HCEC 1CT (cell line): ENCODE measurements around the gene STX11.

ENCODE experiments used
- DNase-seq: peaks from one replicate; pipeline ENCODE4 v3.0.0-alpha.2; 2017

STX11 gene

DNA sequence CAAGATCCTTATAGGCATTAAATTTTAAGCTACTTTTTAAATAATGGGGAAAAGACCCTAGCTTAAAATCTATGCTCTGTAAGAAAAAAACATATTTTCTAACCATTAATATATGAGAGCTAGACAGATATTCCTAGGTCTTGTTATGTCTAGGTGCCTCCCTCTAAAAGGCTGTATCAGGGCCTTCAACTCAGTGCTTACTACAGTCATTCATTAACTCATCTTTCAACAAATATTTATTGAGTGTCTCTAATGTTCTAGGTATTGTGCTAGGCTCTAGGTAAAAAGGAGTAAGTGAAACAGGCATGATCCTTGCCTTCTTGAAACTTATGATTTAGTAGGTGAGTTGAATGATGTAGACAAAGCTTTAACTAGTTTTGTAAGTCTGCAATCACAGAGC lies 6.4 kb upstream of the STX11 start:
- DNase-seq: no peak

GRCh38 chr6:144144996-144145395 lies 5.3 kb upstream of the STX11 start:
- DNase-seq: no peak

- DNase-seq: peak; percentile 21
Measured at GRCh38 chr6:144145541-144145940, 4.8 kb upstream of the STX11 start.

- DNase-seq: peak; percentile 39
Measured at GRCh38 chr6:144148886-144149285, 1.4 kb upstream of the STX11 start.

DNA sequence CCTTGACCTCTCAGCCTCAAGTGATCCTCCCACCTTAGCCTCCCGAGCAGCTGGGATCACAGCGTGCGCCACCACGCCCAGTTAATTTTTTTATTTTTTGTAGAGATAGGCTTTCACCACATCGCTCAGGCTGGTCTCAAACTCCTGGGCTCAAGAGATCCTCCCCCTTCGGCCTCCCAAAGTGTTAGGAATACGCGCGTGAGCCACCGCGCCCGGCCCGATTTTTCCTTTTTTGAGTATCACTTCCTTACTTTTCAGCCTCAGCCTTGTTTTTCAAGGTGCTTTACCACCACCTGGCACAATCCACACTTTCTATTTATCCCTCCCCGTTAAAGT lies 791 bp upstream of the STX11 start:
- no peak for DNase-seq

DNA sequence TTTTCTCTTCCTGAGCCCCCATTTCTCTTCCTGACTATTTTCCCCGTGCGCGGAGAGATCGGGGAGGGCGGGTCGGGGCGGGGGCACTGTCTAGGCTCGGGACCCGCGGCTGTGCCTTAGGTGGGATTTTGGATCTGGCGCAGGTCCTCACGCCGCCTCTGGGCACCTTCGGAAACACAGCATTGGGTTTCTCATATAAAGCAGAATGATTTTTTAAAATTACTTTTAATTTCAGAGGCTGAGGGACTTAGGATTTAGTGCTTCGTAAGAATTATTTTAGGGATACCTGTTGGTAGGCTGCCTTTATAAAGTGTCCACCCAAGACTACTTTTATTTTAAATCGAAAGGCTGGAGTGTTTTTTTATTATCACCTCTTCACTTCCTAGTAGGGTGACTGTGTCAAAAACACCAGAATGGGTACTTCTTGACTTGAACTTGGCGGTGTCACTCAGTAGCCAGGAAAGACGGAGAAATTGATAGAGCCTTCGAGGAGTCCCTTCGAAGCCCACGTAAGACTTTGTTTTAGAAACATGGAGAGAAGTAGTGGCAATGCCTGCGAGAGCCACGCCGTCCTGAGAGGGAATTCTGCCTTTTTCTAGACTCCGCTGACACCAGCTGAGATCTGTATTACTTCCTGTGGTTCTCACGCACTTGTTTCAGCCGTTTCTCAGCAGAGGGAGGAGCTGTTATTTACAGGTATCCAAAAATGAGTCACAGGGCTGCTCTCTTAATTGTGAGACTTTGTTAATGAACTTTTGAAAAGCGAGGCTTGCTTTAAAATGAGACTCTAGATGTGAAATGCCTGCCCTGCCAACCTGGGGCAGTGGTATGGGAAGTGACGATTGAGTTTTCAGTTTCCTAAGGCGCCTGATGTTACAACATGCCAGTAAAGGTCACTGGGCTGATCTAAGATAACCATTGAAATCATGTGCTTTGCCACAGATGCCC lies 667 bp downstream of the STX11 start:
- no peak for DNase-seq

- no peak for DNase-seq
Measured at GRCh38 chr6:144152334-144152900, 2.1 kb downstream of the STX11 start.

- no peak for DNase-seq
Measured at GRCh38 chr6:144153260-144153659, 2.9 kb downstream of the STX11 start.

- no peak for DNase-seq
Measured at GRCh38 chr6:144153971-144154370, 3.7 kb downstream of the STX11 start.

DNA sequence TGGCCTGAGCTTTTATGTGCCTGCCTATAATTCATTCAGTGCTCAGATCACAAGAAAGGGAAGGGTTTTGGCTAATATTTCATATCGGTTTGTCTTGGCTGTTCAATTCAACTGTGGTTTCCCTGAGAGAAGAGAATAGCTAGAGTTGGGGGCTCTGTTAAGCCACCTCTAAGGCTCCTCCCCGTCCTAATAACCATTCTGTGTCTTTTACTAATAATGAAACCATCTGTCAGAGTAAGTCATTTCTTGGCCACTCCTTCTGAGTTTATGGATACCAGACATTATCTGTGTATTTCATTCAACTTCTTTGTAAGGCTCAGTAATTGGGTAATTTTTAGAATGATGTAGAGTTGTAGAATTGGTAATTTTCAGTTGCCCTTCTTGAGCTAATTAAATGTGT lies 5.2 kb downstream of the STX11 start:
- DNase-seq: no peak

DNA sequence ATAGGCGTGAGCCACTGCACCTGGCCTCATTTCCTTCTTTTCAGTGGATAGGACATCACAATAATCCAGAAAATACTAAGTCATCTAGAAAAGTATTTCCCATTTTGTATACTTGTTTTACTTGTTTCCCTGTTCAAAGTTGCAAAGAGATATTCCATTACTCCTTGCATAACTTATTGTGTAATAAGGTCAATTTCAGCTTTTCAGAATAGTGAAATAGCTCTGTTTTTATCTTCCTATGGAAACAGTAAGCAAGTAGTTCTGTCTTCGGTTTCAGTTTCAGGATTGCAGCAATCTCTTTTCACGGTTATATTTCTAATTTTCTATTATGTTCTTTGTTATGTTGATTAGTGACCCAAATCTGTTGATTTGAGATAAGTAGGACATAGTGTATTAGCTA lies 6.0 kb downstream of the STX11 start:
- DNase-seq: no peak

- no peak for DNase-seq
Measured at GRCh38 chr6:144156991-144157390, 6.7 kb downstream of the STX11 start.

DNA sequence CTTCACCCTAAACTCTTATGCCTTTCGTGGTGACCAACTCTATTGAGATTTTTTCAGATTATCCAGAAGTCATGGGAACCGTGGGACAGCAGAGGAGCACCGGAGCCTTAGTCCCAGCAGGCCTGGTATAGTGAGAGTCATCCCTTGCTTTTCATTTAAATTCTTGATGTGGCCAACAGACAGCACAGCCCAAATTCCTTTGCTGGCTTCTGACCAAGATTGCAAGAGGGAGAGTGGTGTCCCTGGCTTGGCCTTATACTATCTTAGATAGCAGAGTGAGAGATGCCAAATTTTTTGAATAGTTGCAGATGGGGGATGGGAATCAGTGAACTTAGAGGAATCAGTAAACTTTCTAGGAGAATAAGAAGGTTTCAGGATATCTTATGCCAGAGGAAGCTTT lies 7.8 kb downstream of the STX11 start:
- peak; percentile 71 for DNase-seq

GRCh38 chr6:144159223-144159622 lies 8.9 kb downstream of the STX11 start:
- DNase-seq: no peak

- DNase-seq: no peak
Measured at GRCh38 chr6:144159742-144160141, 9.4 kb downstream of the STX11 start.

DNA sequence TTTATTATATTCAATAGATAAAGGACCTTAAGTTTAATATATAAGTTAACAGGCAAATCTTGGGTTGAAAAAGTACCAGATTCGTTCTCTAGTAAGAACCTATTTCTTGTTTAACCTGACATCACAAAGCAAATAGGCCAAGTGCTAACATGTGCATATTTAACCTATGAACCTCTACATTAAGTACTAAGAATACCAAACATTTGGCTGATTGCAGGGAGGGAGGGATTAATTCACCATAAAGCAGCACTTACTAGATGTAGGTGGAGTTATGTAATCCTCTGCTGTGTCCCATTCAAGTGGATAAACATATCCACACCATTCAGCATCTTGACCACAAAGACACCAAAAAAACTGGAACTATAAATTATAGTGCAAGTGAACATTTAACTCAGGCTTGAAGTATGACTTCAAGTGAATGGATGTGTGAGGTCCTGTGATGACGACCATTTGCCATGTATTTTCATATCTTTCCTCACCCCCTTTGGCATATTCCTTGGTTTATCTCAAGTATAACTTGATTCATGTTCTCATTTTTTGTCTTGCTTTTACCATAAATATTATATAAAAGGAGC lies 10.2 kb downstream of the STX11 start:
- DNase-seq: no peak

DNA sequence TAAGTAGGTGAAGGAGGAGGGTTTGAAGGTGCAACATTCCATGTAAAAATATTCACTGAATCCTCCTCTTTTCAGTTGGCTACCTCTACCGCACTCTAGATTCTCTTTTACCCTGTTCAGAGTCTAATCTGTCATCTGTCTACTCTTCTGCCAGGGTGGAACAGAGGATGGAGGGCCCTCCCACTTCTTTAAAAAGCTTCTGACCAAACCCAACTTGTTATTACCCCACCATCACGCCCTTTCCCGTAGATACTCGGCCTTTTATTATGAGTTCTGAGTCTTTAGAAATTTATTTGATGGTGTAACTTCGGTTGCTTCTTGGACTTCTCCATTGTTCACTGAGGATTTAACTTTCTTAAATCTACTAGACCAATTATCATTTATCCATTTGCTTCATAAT lies 11.7 kb downstream of the STX11 start:
- DNase-seq: no peak

- DNase-seq: no peak
Measured at GRCh38 chr6:144162977-144163376, 12.7 kb downstream of the STX11 start.

GRCh38 chr6:144165784-144166183 lies 15.5 kb downstream of the STX11 start:
- DNase-seq: no peak

DNA sequence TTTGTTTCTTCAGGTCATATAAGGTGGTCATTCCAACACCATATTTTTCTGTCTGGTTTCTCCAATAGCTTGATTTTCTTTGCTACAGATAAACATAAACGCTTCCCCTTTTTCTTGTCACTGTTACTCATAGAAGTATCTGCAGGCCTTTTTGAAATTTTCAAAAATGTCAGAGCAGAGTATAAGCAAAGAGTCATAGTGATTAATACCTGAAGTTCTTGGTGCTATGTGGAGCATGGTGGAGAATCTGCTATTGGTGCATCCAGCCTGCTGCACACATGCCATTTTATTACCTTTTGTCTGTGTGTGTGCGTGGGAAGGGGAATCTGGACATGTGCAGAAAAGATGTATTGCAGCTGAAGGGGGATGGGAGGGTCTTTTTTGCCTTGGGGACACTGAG lies 19.7 kb downstream of the STX11 start:
- DNase-seq: no peak

GRCh38 chr6:144171406-144171805 lies 21.1 kb downstream of the STX11 start:
- DNase-seq: no peak

- no peak for DNase-seq
Measured at GRCh38 chr6:144174006-144174405, 23.7 kb downstream of the STX11 start.

GRCh38 chr6:144176043-144176442 lies 25.7 kb downstream of the STX11 start:
- DNase-seq: no peak

- no peak for DNase-seq
Measured at GRCh38 chr6:144177726-144178125, 27.4 kb downstream of the STX11 start.
